CD4-positive, alpha-beta T cell treated with Interleukin-4 for 1 hour (primary cell): ENCODE data around the gene CCND2.
A peak's percentile ranks its signal among the peaks of the same experiment; 100 is the strongest.

Experiments
- DNase-seq, 2 donors: peaks; one replicate each; pipeline ENCODE4 v3.0.0-alpha.2; 2020 to 2022

CCND2 gene

GRCh38 chr12:4293299-4293965, 19.9 kb downstream of the CCND2 start:
- no peak for DNase-seq

- DNase-seq = no peak
These were observed 20.5 kb downstream of the CCND2 start for GRCh38 chr12:4293966-4294505.

- DNase-seq = no peak
These were observed 23.2 kb downstream of the CCND2 start for GRCh38 chr12:4296751-4297150.

GRCh38 chr12:4297617-4298016, 24.1 kb downstream of the CCND2 start:
- no peak for DNase-seq

GRCh38 chr12:4300883-4301282, 27.3 kb downstream of the CCND2 start:
- DNase-seq = no peak

GRCh38 chr12:4301932-4302501, 28.5 kb downstream of the CCND2 start:
- DNase-seq = no peak

- DNase-seq = no peak
These were observed 29.3 kb downstream of the CCND2 start for GRCh38 chr12:4302881-4303280.

GRCh38 chr12:4303750-4304149, 30.2 kb downstream of the CCND2 start:
- no peak for DNase-seq

- peak in 1 of 2 donors; percentile 34 for DNase-seq
These were observed 34.2 kb downstream of the CCND2 start for GRCh38 chr12:4307593-4308333.

- DNase-seq = no peak
These were observed 34.9 kb downstream of the CCND2 start for GRCh38 chr12:4308334-4308950.

GRCh38 chr12:4311776-4312175, 38.2 kb downstream of the CCND2 start:
- DNase-seq = no peak

GRCh38 chr12:4312251-4312650, 38.7 kb downstream of the CCND2 start:
- DNase-seq = no peak

GRCh38 chr12:4320497-4320852, 46.9 kb downstream of the CCND2 start:
- no peak for DNase-seq

GRCh38 chr12:4320853-4321701, 47.5 kb downstream of the CCND2 start, which contains the start of gene TIGAR:
Gene TIGAR, plus strand, starts transcription at chr12:4321213. Its CDS starts 59 bp downstream, at chr12:4321272.
- peak; percentile 90 to 91 for DNase-seq

GRCh38 chr12:4322726-4323125, 49.2 kb downstream of the CCND2 start:
- DNase-seq = no peak
